ENCODE results near the gene MRPL27.
"Not testable (repeated sequence)": the region's sequence is repeated elsewhere in the genome, so short reads cannot be mapped to it uniquely, and the experiment has no call there.

The MRPL27 gene

DNA sequence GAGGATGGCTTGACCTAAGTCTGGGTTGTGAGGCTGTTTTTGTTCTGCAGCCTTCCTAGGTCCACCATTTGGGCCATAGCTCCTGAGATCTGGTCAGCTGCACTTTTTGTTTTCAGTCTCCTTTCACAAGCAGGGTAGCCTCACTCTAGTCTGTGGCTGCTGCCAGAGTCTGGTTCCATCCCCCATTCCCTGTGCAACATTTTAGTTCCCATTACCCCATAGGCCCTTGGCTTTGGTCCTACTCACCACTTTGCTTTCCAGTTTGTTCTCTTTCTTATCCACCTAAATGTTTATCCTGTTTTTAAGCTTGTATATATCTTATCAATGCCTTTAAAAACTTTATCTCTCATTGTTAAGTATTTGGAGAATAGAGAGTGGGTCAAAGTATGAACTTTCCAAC, 33.6 kb downstream of the MRPL27 start:
- no peak for DNase-seq

DNA sequence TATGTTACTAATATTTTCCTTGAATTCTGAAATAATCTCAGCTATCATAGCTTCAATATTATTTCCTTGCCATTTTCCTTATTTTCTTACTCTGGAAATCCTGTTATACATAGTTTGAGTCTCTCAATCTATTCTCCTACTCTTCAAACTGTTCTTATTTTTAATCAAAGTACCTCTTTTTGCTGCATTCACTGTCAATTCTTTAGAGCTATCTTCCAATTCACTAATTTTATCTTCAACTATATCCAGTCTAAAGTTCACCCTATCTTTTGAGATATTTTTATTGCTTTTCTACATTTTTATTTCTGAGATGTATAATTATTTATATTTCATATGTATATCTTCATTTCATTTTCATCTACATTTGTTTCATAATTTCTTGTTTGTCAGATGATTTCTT, 34.3 kb downstream of the MRPL27 start:
- DNase-seq, result no peak

DNA sequence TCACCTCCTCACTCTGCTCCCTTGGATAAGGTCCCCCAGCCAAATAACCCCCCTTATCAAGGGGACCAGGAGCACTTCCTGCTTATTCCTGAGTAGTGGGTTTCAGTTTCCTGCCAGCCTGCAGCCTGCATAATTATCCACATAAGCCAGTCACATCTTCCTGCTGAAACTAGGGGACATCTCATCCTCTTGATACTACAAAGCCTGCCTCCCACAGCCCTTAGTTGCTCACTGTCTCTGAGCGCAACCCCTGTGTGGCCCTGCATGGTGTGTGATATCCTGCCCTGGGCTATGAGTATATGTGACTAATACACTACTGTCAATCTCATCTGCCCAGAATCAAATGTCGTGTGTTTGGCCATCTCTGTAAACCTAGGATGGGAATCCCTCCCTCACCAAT, 35.0 kb downstream of the MRPL27 start:
- DNase-seq, result no peak

DNA sequence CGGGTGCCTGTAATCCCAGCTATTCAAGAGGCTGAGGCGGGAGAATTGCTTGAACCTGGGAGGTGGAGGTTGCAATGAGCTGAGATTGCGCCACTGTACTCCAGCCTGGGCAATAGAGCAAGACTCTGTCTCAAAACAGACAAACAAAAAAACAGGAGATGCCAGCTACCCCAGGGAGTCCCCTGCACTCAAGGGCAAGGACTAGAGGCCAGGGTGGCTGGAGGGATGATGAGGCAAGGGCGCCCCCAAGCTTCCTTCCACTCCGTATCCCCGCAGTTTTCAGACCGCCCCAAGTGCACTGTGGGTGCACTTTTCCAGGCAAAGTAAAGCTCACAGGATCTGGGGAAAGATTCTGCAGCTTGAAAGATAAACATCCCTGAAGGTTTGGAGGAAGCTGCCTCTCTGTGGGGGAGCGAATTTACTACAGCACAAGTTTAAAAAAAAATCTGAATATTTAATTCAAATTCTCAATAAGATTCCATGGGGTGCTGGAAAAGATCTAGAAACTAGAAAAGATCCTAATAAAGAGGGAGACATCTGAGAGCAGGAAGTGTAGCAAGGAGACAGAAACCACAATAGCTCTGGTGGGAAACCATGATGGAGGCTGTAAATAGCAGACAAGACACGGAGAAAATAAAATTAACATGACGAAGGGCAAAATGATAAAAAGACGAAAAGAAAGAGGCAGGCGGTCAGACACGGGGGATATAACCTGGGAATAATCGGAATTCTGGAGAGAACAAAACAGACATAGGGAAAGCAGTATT, 39.5 kb downstream of the MRPL27 start:
- DNase-seq, result not testable (repeated sequence)

DNA sequence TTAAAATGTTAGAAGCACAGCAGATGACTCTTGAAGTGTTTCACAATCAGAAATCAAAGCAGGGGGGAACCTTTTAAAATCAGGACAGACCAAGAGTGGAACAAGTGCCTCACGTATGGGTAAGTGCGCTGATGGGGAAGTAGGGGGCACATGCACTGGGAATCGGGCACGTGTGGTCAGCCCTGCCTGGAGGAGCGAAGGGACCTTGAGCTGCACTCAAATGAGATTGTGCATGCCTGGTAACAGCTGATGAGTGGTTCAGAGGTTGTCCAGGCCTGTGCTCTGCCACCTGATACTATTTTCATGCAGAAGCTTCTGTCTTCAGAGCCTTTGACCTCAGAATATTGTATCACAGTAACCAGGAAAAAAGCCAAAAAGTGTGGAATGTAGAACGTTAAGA, 40.8 kb downstream of the MRPL27 start:
- DNase-seq, result no peak

DNA sequence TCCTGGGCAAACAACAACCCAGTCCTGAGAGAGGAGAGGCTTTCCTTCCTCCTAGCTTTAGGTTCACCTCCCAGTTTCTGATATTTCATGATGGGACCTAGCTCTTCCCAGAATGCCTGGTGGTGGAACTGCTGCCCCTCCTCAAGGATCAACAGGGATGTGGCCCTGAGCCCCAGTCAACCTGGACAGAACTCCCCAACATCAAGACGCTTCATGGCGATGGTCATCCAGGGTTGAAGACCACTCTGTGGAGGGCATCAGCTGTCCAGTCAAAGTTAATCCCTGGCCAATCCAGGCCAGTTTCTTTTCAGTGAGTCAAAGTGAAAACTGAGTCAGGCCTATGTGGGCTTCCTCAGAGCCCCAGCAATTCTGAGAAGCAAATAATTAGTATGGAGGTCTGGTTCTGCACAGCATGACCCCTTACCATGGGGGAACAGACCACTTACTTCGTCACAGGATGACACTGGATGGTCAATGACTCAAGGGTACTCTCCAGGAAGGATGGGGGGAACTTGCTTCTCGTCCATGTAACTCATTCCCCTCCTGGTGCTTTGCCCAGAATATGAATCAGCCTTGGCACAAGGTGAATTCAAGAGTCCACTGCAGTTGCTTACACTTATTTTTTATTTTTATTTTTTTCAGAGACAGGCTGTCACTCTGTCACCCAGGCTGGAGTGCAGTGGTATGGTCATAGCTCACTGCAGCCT, 41.7 kb downstream of the MRPL27 start:
- DNase-seq, result no peak

DNA sequence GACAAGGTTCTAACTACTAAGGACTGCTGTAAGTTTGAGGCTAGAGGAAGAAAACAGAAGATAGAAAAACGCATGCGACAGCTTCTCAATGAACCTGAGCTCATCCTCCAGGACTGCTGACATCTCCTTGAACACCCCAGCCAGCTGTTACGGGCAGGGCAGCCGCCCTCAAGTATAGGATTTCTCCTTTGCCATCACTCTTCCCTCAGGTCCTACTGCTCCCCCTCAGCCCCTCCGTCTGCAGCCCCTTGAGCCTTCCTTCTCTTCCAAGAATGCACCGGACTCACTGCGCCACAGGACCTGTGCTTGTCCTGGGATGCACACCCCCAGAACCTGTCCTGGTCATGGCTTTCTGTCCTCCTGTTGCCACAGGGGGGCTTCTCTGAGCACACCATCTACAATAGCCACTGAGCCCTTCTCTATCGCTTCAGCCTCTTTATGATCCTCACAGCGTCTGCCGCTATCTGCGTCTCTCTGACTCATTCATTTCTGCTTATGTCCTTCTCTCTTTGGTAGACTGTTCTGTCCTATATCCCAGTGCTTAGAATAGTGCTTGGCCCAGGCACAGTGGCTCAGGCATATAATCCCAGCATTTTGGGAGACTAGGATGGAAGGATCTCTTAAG, 42.7 kb downstream of the MRPL27 start:
- DNase-seq, result no peak

DNA sequence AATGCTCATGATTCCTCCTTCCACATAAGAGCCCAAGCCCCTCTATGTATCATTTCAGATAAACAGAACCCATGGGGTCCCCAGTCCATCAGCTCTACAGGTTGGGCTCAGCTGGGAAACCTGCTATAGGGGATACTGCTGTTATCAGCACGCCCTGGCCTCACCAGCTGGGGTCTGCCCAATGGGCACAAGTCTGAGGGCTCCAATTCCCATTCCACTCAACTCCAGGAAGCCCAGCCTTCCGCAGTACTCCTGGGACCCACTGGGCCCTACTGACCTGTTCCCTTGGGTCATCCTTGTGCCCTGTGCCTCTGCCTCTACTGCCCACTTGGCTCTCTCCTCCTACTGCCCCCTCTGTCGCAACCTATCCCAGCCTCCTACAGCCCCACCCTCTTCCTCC, 43.3 kb downstream of the MRPL27 start:
- DNase-seq, result no peak

DNA sequence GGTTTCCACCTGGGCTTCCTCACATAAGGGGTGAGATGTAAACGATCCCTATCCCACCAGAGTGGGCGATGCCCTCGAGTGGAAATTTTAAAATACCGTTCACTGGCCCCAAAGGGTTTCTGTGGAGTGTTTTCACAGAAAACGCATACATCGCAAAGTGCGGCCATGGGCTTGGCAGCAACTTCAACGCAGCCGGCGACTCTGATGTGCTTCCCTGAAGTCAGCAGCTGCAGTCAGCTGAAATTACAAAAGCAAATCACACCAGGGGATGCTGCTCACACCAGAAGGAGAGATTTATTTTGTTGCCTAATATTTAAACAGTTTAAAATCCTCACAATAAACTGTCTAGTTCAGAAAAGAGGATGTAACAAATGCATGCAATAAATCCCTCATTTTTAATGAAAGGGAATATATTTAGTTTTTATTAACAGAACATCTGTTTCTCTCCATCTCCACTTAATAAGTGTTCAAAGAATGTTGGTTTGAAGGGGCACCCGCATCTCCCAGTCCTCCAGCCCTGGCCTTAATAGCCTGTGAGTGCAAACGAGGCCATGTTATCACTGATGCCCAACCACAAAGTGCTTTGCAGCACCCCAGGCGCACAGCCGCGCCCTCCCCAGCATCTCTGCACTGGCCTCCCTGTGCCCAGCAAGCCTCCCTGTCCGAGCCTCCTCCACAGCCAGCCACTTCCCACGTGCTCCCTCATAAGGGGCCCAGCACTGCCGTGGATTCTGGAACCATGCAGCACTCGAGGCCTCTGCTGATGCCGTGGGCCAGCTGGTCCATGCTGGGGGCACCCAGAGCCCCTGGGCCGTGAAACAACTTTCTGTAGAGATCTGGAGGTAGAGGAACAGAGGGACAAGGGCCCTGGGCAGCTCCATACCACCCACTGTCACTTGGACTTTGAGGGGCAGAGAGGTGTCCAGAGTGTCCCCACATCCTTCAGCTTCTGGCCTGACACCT, 44.3 kb downstream of the MRPL27 start:
- DNase-seq, result no peak

DNA sequence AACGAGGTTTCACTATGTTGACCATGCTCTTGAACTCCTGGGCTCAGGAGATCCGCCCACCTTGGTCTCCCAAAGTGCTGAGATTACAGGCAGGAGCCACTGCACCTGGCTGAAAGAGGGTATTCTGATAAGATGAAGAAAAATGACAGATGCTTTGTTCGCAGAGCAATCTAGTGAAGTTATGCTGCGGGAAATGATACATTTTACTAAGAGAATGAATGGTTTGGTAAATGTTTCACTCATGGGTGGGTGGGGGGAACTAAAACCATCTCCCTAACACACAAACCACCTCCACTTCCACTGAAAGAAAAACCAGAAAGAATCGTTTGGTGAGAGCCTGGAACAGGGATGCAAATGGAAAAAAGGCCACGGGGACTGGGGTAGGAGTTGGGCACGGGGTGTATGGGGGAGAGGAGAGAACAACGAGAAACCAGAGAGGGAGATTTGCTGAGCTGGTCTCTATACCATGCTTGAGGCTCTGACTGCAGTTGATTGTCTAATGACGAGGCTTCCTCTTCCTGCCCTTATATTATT, 46.1 kb downstream of the MRPL27 start:
- no peak for DNase-seq

DNA sequence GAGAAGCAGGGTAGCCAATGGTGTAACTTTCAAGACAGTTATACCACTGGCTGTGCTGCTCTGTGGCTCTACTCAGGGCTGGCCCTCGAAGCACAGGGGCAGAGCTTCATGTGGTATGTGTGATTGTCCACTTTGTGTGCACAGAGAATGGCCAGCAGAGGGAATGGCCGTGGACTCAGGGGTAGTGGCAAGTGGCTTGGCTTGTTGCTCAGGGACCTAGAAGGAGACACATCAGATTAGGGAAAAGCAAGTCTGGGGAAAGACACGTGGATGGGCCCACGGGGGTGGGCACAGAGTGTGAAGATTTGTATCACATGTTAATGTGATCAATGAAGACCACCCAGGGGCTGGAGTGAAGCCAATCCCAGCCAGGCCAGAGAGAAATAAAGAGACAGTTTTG, 47.1 kb downstream of the MRPL27 start:
- no peak for DNase-seq

DNA sequence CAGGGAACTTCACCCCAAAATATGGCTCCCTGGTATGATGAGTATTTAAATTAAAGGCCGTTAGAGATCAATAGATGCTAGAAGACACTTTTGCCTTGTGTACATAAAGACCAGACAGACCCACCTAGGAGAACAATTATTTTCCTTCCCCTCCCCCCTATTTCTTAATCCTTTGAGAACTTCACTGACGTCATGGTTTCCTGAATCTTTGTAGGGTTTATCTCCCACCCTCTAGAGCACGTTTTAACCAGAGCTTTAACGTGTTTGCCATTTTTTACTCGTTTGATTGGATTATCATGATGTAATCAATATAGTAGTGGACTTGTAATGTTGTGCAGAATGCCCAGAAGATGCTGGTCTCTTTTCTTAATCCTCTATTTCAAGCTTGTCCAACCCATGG, 49.9 kb downstream of the MRPL27 start:
- no peak for DNase-seq

DNA sequence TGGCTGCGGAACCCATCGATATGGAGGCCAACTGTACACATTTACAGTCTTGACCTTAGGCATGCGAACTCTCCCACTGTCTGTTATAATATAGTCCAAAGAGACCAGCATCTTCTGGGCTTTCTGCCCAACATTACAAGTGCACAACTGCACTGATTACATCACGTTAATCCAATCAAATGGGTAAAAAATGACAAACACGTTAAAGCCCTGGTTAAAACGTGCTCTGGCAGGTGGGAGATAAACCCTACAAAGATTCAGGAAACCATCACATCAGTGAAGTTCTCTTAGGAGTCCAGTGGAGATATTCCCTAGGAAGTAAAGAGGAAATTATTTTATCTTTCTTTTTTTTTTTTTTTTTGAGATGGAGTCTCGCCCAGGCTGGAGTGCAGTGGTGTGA, 50.7 kb downstream of the MRPL27 start:
- DNase-seq, result no peak

DNA sequence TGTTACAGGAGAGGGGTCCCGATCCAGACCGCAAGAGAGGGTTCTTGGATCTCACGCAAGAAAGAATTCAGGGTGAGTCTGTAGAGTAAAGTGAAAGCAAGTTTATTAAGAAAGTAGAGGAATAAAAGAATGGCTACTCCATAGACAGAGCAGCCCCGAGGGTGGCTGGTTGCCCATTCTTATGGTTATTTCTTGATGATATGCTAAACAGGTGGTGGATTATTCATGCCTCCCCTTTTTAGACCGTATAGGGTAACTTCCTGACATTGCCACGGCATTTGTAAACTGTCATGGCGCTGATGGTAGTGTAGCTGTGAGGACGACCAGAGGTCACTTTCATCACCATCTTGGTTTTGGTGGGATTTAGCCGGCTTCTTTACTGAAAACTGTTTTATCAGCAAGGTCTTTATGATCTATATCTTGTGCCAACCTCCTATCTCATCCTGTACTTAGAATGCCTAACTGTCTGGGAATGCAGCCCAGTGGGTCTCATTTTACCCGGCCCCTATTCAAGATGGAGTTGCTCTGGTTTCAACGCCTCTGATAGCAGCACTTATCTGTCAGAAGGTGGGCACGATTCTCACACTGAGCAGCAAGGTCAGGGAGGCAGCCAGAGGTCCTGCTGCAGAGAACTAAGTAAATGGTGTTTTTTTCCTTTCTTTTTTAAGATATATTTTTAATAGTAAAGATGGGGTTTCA, 53.5 kb downstream of the MRPL27 start:
- no peak for DNase-seq

DNA sequence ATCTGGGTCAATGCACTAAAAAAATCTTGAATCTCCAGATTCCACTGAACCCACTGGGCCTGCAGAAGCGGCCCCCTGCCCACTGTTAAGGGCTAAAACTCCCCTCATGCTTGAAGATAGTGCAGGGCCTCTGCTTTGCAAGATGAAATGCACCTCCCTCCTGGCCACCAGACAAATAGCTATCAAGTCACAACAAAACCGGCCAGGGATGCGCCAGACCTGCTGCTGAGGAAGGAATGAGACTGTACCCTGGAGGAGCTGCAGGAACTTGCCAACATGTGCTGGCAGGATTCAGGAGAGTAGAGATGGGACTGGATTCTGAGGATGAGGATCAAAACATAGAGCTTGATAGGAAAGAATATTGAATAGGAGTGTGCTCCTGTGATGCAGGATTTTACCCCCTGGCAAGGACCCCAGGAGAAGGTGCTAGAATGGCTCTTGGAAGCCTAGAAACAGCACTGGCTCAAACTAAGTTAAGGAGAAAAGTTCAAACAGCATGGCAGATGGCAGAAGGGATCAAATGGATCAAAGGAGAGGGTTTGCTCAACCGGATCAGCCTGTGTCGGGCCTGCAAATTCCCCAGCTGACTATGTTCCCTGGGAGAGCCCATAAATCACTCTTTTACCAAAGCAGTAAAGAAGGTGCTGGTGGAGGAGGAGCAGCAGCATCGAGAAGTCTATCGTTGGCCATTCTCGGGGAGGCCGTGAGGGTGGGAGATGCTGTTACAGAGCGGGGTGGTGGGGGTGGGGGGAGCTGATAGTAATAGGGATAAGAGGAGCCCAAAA, 54.3 kb downstream of the MRPL27 start:
- no peak for DNase-seq
